AG04450 (cell line): ENCODE results near the gene MESP2. TPM values are rescaled to one million over a fixed set of nuclear protein-coding genes. Genes with fewer than 3 reads are reported as not detected.

Experiments
- CTCF ChIA-PET: fragments of 300-600, 350-600 bp; formaldehyde crosslinking; extraction: SDS; loops from one replicate; lab custom pipeline; 2022; ENCODE audit warnings: antibody characterized with exemption, inconsistent platforms; lab: Charles Lee
- POLR2A ChIA-PET: fragments of 350-600 bp; formaldehyde crosslinking; extraction: SDS; loops from one replicate; lab custom pipeline; 2021; ENCODE audit warnings: antibody characterized with exemption, inconsistent platforms; lab: Yijun Ruan, JAX
- DNase-seq: peaks from one replicate; pipeline ENCODE4 v3.0.0-alpha.2; 2011; ENCODE audit warnings: low read depth, low spot score
- H3K27ac ChIP-seq: one replicate; pipeline ENCODE4 v1.5.1; 2012; ENCODE audit warnings: low read depth, low read length, control low read depth
- H3K27me3 ChIP-seq: one replicate; pipeline ENCODE4 v1.6.0; 2012; ENCODE audit warnings: low read length; ENCODE audit not compliant: control insufficient read depth, insufficient read depth
- H3K4me3 ChIP-seq: 2 replicates; pipeline ENCODE4 v1.5.1; 2011; ENCODE audit warnings: mild to moderate bottlenecking, low read depth, low read length, control low read depth
- H3K9me3 ChIP-seq: 2 replicates; pipeline ENCODE4 v1.5.1; 2012; ENCODE audit warnings: low read length; ENCODE audit not compliant: control insufficient read depth, insufficient read depth
- polyA plus RNA-seq: library from polyadenylated mRNA; depleted of rRNA; stranded (reverse); fragments of >200 nt; gene quantifications from 2 replicates; pipeline ENCODE4 v1.2.3, GENCODE V29; 2011
- TF ChIP-seq, protein P1 (sequence below): IDR thresholded peaks from 2 replicates; pipeline ENCODE4 v1.5.1; 2011; ENCODE audit warnings: low read depth, low read length, control low read depth, inconsistent platforms

Gene MESP2
- polyA plus RNA-seq, 1 experiment, result 0.20 TPM

DNA sequence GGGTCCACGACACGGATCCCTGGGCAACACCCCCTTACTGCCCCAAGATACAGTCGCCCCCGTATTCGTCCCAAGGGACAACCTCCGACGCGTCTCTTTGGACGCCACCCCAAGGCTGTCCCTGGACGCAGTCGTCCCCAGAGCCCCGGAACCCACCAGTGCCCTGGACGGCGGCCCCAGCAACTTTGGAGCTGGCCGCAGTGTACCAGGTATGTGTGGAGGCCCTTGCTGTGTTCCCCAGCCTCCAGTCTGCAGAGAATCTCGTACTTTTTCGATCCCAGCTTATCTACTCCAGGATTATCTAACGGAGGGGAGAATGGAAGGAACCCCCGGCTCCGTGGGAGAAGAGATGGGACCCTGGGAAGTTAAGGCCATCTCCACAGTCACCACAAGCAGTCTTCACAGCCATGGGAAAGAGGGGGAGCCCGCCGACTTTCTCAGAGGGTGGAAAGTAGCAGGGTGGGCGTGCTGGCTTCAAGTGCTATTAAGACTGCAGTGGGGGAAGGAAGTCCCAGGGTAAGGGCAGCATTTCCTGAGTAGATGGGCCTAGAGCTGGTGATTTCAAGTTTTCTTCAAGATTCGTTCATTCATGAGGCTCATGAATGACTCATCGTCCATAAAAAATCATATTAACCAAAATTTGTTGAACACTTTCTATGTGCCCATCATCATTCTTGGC, 1.1 kb downstream of the MESP2 start:
- no peaks in the 10 kb centered on the region; the same call in 1 of the 2 replicates for H3K9me3 ChIP-seq
- H3K27me3 ChIP-seq, result no peaks in the 10 kb centered on the region
- ChIA-PET CTCF (interaction anchor here (0.6 to 4.2 kb wide), 3 partner anchors 16 to 684 kb away, joined by 3 to 29 read pairs (median 10); no protein-coding TSS in a partner anchor), POLR2A (no interaction called here)
- no peak for DNase-seq
- no peak overlapping the region for H3K27ac ChIP-seq
- H3K4me3 ChIP-seq, result no peak overlapping the region
- TF ChIP-seq, protein P1, sequence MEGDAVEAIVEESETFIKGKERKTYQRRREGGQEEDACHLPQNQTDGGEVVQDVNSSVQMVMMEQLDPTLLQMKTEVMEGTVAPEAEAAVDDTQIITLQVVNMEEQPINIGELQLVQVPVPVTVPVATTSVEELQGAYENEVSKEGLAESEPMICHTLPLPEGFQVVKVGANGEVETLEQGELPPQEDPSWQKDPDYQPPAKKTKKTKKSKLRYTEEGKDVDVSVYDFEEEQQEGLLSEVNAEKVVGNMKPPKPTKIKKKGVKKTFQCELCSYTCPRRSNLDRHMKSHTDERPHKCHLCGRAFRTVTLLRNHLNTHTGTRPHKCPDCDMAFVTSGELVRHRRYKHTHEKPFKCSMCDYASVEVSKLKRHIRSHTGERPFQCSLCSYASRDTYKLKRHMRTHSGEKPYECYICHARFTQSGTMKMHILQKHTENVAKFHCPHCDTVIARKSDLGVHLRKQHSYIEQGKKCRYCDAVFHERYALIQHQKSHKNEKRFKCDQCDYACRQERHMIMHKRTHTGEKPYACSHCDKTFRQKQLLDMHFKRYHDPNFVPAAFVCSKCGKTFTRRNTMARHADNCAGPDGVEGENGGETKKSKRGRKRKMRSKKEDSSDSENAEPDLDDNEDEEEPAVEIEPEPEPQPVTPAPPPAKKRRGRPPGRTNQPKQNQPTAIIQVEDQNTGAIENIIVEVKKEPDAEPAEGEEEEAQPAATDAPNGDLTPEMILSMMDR, result no peak

DNA sequence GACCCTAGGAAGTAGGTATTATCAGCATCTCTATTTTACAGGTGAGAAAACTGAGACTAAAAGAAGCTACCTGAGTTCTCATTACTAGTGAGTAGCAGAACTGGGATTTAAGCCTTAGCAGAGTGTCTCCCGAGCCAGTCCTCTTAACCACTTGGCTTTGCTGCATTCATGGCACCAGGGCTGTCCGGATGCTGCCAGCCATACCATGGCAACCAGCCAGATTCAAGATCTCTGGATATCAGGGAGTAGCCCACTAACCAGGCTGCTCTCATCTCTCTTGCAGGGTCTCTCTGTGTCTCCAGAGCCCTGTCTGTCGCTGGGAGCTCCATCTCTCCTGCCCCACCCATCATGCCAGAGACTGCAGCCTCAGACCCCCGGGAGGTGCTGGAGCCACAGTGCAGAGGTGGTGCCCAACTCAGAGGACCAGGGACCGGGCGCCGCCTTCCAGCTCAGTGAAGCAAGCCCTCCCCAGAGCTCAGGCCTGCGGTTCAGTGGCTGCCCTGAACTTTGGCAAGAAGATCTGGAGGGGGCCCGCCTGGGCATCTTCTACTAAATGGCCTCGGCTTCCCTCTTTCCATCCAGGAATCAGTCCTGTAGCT, 1.7 kb downstream of the MESP2 start:
- CTCF ChIA-PET, result interaction anchor here (0.6 to 4.2 kb wide), 3 partner anchors 17 to 103 kb away, joined by 3 to 29 read pairs (median 9); no protein-coding TSS in a partner anchor
- POLR2A ChIA-PET, result interaction anchor here (1.0 kb wide), 1 partner anchor 13 kb away, joined by 4 read pairs; no protein-coding TSS in a partner anchor
- TF ChIP-seq, protein P1, result no peak
- H3K27me3 ChIP-seq, result no peaks in the 10 kb centered on the region
- H3K27ac ChIP-seq, result no peak overlapping the region
- H3K4me3 ChIP-seq, result no peak overlapping the region
- no peak for DNase-seq
- H3K9me3 ChIP-seq, result no peaks in the 10 kb centered on the region; the same call in 1 of the 2 replicates

DNA sequence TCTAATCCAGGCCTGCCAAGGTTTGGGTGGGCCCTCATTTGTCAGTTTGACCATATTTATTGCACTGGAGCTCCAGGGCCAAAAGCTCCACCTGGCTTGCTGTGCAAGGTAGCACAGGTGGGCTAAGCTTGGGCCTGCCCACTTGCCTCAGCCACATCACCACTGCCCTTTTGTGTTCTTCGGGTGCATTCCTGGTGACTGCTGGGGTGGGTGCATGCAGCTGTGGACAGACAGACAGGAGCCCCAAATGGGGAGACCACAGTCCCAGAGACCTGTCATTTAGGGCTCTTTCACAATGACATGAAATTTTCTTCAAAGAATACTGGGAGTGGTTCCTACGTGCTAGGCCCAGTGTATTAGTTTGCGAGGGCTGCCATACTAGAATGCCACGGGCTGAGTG, 2.7 kb downstream of the MESP2 start:
- ChIA-PET POLR2A (interaction anchor here (1.0 kb wide), 1 partner anchor 12 kb away, joined by 4 read pairs; no protein-coding TSS in a partner anchor), CTCF (no interaction called here)
- no peak for DNase-seq

DNA sequence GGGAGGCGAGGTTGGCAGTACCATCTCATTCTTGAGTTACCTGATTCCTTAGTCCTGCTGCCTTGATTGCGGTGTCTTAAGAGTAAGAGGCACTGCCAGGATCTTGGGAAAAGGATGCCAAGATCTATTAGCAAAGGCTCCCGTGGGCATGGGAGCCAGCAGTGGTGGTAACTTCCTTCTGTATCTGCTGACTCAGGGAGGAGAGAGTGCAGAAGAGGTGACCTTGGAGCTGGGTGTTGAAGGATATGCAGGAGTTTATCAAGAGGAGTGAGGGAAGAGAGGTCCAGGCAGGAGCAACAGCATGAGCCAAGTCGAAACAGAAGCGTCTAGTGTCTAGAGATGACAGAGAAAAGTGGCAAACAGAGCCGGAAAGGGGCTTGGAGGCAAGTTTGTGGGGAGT, 4.5 kb downstream of the MESP2 start:
- no peak overlapping the region for H3K4me3 ChIP-seq
- H3K27ac ChIP-seq, result no peak overlapping the region
- no peak for DNase-seq
- POLR2A ChIA-PET, result no interaction called here
- H3K9me3 ChIP-seq, result no peaks in the 10 kb centered on the region; the same call in 1 of the 2 replicates
- CTCF ChIA-PET, result interaction anchor here (0.8 kb wide), 1 partner anchor 94 kb away, joined by 3 read pairs; no protein-coding TSS in a partner anchor
- TF ChIP-seq, protein P1, result no peak
- H3K27me3 ChIP-seq, result no peaks in the 10 kb centered on the region

More for the DNA sequence above, 2.7 kb downstream of the MESP2 start:
- Histone ChIP-seq H3K27ac (no peak overlapping the region), H3K9me3 (no peaks in the 10 kb centered on the region; the same call in 1 of the 2 replicates), H3K4me3 (no peak overlapping the region), H3K27me3 (no peaks in the 10 kb centered on the region)
- TF ChIP-seq, protein P1, result no peak
